OCI-LY7 (cell line): ENCODE measurements around the gene PRKD1.

Source experiments
- EZH2phosphoT487 ChIP-seq: fragments of 200-600 bp; sonication (generic); IDR thresholded peaks from 2 replicates; pipeline ENCODE4 v1.6.1; 2018; ENCODE audit warnings: low read depth, borderline replicate concordance, mild to moderate bottlenecking, mixed run types, antibody characterized with exemption, low read length, moderate library complexity, mixed read lengths
- TF ChIP-seq, protein P1 (sequence below): fragments of 200-600 bp; sonication (generic); conservative IDR thresholded peaks from 2 replicates; pipeline ENCODE4 v1.5.1; 2014; ENCODE audit warnings: mild to moderate bottlenecking, antibody characterized with exemption, low read length, moderate library complexity, mixed read lengths

DNA sequence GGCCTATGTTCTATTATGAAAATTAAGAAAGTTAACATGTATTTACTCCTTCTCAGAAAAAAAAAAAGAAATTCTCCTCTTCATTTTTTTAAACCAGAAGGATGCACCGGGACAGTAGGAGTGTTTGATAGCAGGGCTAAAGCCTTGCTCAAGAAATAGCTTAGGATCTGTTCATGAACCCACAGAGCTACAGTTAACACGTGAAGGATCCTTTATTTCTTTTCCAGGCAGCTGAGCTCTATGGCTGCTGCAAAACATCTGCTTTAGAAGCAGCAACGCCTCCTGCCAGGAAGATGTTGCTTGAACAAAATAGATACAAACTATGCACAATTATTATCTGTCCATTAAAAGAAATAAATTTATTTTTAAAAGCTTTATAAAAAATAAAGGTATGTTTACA, 254.8 kb downstream of the PRKD1 start:
- TF ChIP-seq, protein P1, sequence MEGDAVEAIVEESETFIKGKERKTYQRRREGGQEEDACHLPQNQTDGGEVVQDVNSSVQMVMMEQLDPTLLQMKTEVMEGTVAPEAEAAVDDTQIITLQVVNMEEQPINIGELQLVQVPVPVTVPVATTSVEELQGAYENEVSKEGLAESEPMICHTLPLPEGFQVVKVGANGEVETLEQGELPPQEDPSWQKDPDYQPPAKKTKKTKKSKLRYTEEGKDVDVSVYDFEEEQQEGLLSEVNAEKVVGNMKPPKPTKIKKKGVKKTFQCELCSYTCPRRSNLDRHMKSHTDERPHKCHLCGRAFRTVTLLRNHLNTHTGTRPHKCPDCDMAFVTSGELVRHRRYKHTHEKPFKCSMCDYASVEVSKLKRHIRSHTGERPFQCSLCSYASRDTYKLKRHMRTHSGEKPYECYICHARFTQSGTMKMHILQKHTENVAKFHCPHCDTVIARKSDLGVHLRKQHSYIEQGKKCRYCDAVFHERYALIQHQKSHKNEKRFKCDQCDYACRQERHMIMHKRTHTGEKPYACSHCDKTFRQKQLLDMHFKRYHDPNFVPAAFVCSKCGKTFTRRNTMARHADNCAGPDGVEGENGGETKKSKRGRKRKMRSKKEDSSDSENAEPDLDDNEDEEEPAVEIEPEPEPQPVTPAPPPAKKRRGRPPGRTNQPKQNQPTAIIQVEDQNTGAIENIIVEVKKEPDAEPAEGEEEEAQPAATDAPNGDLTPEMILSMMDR, result no peak
- no peak for TF ChIP-seq EZH2phosphoT487
